Activated T-helper 1 cell treated with anti-CD3 and anti-CD28 coated beads, Interleukin-12 subunit alpha, Interleukin-12 subunit beta, Interleukin-2, Interleukin-4 antibody, amounts not matched to agents 30 ng/mL and 10 ng/mL and 1 ng/mL, durations not matched to agents 14 hours and 24 hours and 36 hours (primary cell): Measurements from ENCODE around the gene ZNF799. TPM values are rescaled to one million over a fixed set of nuclear protein-coding genes. Genes with fewer than 3 reads are reported as not detected.
"Not testable (repeated sequence)": the region's sequence is repeated elsewhere in the genome, so short reads cannot be mapped to it uniquely, and the experiment has no call there.

ENCODE experiments used
- DNase-seq: peaks from one replicate; pipeline ENCODE4 v3.0.0; 2021; ENCODE audit warnings: low spot score
- H3K27ac Mint-ChIP-seq: one replicate; pipeline ENCODE4 v1.8.0; 2021; ENCODE audit warnings: mild to moderate bottlenecking, mixed read lengths
- H3K27me3 Mint-ChIP-seq: one replicate; pipeline ENCODE4 v1.8.0; 2022; ENCODE audit warnings: mild to moderate bottlenecking, moderate library complexity, mixed read lengths; ENCODE audit not compliant: insufficient read depth
- H3K36me3 Mint-ChIP-seq: one replicate; pipeline ENCODE4 v1.8.0; 2021; ENCODE audit warnings: low read depth, mixed read lengths
- H3K4me1 Mint-ChIP-seq: one replicate; pipeline ENCODE4 v1.8.0; 2021; ENCODE audit warnings: low read depth, mixed read lengths
- H3K4me3 Mint-ChIP-seq: one replicate; pipeline ENCODE4 v1.8.0; 2021; ENCODE audit warnings: mild to moderate bottlenecking, moderate library complexity, mixed read lengths
- H3K9me3 Mint-ChIP-seq: one replicate; pipeline ENCODE4 v1.8.0; 2021; ENCODE audit warnings: mixed read lengths
- intact Hi-C: fragments of 100-400 bp; cut with micrococcal nuclease; formaldehyde crosslinking; loops from one replicate; pipeline ENCODE4 v1.15.1; 2024
- total RNA-seq: library from RNA; stranded (reverse); gene quantifications from 2 replicates; pipeline ENCODE4 v1.2.3, GENCODE V29; 2022

The ZNF799 gene
- 3.1 TPM in 2 replicates for total RNA-seq

DNA sequence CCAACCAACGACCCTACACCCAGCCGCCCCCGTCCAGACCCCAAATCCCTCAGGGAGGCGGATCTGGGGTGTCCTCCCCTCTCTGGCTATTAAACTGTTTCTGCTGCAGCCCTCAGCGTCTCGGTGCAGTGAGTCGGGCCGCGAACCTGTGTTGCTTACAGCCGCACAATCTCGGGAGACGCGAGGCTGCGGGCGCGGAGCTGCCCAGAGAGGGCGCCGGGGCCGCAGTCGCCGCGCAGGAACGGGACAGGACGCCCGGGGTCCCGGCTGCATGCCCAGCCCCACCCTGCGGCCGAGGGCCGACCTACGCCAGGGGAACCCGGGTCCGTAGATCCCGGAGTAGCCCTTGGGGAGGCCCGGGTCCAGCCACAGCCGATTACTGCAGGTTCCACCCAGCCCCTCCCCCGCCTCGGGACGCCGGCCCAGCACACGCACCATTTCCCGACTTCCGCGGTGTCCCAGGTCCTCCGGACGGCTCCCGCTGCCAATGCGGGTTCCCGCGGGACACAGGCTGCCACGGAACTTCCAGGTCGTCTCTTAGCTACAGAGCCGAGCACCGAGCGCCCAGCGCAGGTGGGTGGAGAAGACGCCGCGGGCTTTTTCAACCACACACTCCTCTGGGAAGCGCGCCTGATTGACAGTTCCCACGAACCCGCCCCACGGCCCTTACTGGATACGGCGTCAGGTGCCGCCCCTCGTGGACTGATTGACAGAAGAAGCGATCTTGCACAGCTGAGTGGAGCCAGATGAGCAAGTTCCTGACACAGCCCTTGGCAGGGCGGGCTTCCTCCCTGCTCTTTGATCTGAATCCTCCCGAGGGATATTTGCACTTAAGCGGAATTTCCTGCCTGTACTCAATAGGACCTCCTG, at the start of gene ZNF799:
TSS of gene ZNF799 (minus strand) at position 639 of the 870 bp plus-strand sequence. CDS start at position 438, 201 bp downstream.
- H3K27ac Mint-ChIP-seq = peak within 1 kb of the TSS; percentile 68
- H3K4me3 Mint-ChIP-seq = peak within 1 kb of the TSS; percentile 93
- H3K9me3 Mint-ChIP-seq = peaks cover 45% of the 10 kb centered on the region
- peak; percentile 81 for DNase-seq
- intact Hi-C loops = loop anchor here (1.0 to 2.0 kb wide), 6 partner anchors 36 to 238 kb away; partner anchors contain the start of genes ZNF136, ZNF44, ZNF442 and ZNF443
- no peaks in the 10 kb centered on the region for H3K27me3 Mint-ChIP-seq
- H3K36me3 Mint-ChIP-seq = peaks cover 7% of the 10 kb centered on the region
- H3K4me1 Mint-ChIP-seq = peaks cover 24% of the 10 kb centered on the region

- Mint-ChIP-seq H3K27ac (no peak overlapping the region), H3K4me1 (no peaks in the 10 kb centered on the region), H3K4me3 (no peak overlapping the region), H3K36me3 (no peaks in the 10 kb centered on the region), H3K27me3 (no peaks in the 10 kb centered on the region), H3K9me3 (peaks cover 52% of the 10 kb centered on the region)
- no peak for DNase-seq
- intact Hi-C loops = no loop called here
Observed at GRCh38 chr19:12450844-12451243, 49.8 kb upstream of the ZNF799 start.

DNA sequence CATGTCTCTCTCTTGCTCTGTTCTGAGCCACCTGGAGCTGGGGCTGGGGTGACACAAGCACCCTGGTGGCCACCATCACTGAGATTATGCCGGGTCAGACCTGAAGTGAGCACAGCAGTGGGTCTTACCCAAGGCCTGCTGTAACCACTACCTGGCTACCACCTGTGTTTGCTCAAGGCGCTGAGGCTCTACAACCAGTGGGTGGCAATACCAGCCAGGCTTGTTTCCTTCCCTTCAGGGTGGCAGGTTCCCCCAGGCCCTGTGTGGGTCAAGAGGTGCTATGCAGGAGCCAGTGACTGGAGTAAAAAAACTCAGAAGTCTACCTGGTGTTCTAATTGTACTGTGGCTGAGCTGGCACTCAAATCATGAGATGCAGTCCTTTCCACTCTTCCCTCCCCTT, 47.7 kb upstream of the ZNF799 start:
- Mint-ChIP-seq H3K36me3 (no peaks in the 10 kb centered on the region), H3K4me3 (no peak overlapping the region), H3K27me3 (no peaks in the 10 kb centered on the region), H3K4me1 (no peaks in the 10 kb centered on the region), H3K27ac (no peak overlapping the region), H3K9me3 (peaks cover 48% of the 10 kb centered on the region)
- DNase-seq = no peak
- intact Hi-C loops = no loop called here

DNA sequence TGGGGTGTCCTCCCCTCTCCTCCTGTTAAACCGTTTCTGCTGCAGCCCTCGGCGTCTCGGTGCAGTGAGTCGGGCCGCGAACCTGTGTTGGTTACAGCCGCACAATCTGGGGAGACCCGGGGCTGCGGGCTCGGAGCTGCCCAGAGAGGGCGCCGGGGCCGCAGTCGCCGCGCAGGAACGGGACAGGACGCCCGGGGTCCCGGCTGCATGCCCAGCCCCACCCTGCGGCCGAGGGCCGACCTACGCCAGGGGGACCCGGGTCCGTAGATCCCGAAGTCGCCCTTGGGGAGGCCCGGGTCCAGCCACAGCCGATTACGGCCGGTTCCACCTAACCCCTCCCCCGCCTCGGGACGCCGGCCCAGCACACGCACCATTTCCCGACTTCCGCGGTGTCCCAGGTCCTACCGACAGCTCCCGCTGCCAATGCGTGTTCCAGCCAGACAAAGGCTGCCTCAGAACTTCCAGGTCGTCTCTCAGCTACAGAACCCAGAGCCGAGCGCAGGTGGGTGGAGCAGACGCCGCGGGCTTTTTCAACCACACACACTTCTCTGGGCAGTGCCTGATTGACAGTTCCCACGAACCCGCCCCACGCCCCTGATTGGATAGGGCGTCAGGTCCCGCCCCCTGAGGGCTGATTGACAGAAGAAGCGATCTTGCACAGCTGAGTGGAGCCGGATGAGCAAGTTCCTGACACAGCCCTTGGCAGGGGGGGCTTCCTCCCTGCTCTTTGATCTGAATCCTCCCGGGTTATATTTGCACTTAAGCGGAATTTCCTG, 39.7 kb upstream of the ZNF799 start, which contains the start of gene ZNF443:
TSS of gene ZNF443 (minus strand) at position 481 of the 776 bp plus-strand sequence. CDS start at position 374, 107 bp downstream.
- Mint-ChIP-seq H3K4me1 (no peaks in the 10 kb centered on the region), H3K36me3 (peaks cover 5% of the 10 kb centered on the region), H3K27me3 (no peaks in the 10 kb centered on the region), H3K9me3 (peaks cover 36% of the 10 kb centered on the region), H3K27ac (peak within 1 kb of the TSS; percentile 95), H3K4me3 (peak within 1 kb of the TSS; percentile 100)
- peak; percentile 98 for DNase-seq
- intact Hi-C loops = loop anchor here (1.0 to 5.0 kb wide), 10 partner anchors 39 to 703 kb away; partner anchors contain the start of genes MAN2B1, WDR83, ZNF20 and ZNF44

DNA sequence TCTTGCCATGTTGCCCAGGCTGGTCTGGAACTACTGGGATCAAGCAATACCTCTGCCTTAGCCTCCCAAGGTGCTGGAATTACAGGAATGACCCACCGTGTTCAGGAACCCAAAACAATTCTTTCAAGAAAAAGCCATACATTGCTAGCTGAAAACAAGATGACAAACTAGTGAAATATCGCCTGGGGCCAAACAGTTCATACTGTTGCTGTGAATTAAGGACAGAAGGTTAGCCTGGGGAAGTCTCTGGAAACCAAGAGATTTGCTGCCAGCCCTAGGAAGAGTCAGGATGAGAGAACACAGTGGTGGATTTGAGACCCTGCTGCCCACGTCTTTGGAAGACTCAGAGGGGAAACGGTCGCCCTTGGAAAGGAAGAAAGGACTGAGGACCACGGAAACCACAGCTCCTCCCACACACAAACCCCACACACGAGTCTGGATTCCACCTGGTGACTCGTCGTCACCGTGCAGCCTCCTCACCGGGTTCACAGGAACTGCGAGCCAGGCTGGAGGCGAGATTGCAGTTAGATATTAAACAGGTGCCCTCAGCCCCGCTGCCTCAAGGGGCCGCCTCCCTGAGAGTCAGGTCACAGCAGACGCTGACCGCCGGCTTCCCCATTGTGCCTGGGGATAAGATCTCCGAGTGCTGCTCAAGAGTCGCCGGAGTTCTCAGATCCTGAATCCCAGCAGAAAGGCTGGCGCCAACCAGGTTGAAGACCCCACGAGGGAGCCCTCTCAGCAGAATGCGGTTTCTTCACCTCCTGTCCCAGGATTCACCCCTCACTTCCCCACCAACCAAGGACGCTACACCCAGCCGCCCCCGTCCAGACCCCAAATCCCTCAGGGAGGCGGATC, 38.8 kb upstream of the ZNF799 start:
- not testable (repeated sequence) for H3K27me3 Mint-ChIP-seq, H3K36me3 Mint-ChIP-seq, H3K4me1 Mint-ChIP-seq
- intact Hi-C loops = loop anchor here (2.0 to 5.0 kb wide), 3 partner anchors 55 to 703 kb away; partner anchors contain the start of genes MAN2B1, WDR83 and ZNF823
- Mint-ChIP-seq H3K9me3 (peaks cover 40% of the 10 kb centered on the region), H3K4me3 (peak overlapping the region; percentile 87), H3K27ac (peak overlapping the region; percentile 67)
- DNase-seq = peak; percentile 28

GRCh38 chr19:12430726-12431299, 29.7 kb upstream of the ZNF799 start:
- DNase-seq, H3K27ac Mint-ChIP-seq, H3K4me1 Mint-ChIP-seq, H3K27me3 Mint-ChIP-seq, H3K4me3 Mint-ChIP-seq, intact Hi-C loops: not testable (repeated sequence)
- H3K36me3 Mint-ChIP-seq = peaks cover 45% of the 10 kb centered on the region
- peaks cover 74% of the 10 kb centered on the region for H3K9me3 Mint-ChIP-seq

DNA sequence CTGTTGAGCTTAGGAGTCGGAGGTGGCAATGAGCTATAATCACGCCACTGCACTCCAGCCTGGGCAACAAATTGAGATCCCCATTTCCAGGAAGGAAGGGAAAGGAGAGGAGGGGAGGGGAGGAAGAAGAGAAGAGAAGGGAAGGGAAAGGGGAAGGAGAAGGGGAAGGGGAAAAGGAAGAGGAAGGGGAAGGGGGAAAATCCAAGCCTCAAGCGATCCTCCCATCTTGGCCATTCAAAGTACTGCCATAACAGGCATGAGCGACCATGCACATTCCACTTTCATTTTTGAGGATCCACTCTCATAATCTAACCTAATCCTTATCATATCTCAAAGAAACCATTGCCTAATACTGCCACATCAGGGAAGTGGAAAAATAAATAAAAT, 24.8 kb upstream of the ZNF799 start:
- intact Hi-C loops = no loop called here
- H3K4me3 Mint-ChIP-seq = no peak overlapping the region
- H3K27ac Mint-ChIP-seq = no peak overlapping the region
- H3K9me3 Mint-ChIP-seq = peaks cover 58% of the 10 kb centered on the region
- no peaks in the 10 kb centered on the region for H3K27me3 Mint-ChIP-seq
- peaks cover 26% of the 10 kb centered on the region for H3K36me3 Mint-ChIP-seq
- no peak for DNase-seq
- H3K4me1 Mint-ChIP-seq = no peaks in the 10 kb centered on the region

GRCh38 chr19:12425236-12425887, 24.3 kb upstream of the ZNF799 start:
- no peak for DNase-seq
- no peak overlapping the region for H3K4me3 Mint-ChIP-seq
- H3K9me3 Mint-ChIP-seq = peaks cover 54% of the 10 kb centered on the region
- intact Hi-C loops = no loop called here
- peaks cover 21% of the 10 kb centered on the region for H3K36me3 Mint-ChIP-seq
- no peak overlapping the region for H3K27ac Mint-ChIP-seq
- no peaks in the 10 kb centered on the region for H3K4me1 Mint-ChIP-seq
- no peaks in the 10 kb centered on the region for H3K27me3 Mint-ChIP-seq

DNA sequence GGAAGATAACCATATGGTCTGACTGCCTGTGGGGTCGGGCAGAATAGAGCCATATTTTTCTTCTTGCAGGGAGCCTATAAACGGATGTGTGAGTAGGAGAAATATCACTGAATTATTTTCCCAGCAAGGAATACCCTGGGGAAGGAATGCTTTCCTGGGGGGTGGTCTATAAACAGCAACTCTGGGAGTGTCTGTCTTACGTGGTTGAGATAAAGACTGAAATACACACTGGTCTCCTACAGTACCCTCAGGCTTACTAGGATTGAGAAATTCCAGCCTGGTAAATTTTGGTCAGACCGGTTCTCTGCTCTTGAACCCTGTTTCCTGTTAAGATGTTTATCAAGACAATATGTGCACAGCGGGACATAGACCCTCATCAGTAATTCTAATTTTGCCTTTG, 16.2 kb upstream of the ZNF799 start:
- H3K27ac Mint-ChIP-seq, H3K36me3 Mint-ChIP-seq, intact Hi-C loops: not testable (repeated sequence)

GRCh38 chr19:12411893-12412292, 10.8 kb upstream of the ZNF799 start:
- Mint-ChIP-seq H3K27me3 (no peaks in the 10 kb centered on the region), H3K36me3 (no peaks in the 10 kb centered on the region), H3K9me3 (peaks cover 58% of the 10 kb centered on the region), H3K27ac (no peak overlapping the region), H3K4me1 (no peaks in the 10 kb centered on the region), H3K4me3 (no peak overlapping the region)
- no peak for DNase-seq
- intact Hi-C loops = no loop called here

More for the DNA sequence above, 16.2 kb upstream of the ZNF799 start:
- peaks cover 57% of the 10 kb centered on the region for H3K9me3 Mint-ChIP-seq
- H3K4me1 Mint-ChIP-seq, DNase-seq, H3K27me3 Mint-ChIP-seq, H3K4me3 Mint-ChIP-seq: not testable (repeated sequence)

GRCh38 chr19:12399901-12400632, 1.0 kb downstream of the ZNF799 start:
- Mint-ChIP-seq H3K4me3 (peak overlapping the region; percentile 84), H3K9me3 (peaks cover 45% of the 10 kb centered on the region), H3K27ac (peak overlapping the region; percentile 65), H3K4me1 (peaks cover 24% of the 10 kb centered on the region)
- intact Hi-C loops = loop anchor here (2.0 kb wide), 2 partner anchors 151 to 237 kb away; partner anchors contain the start of genes ZNF136 and ZNF564
- H3K36me3 Mint-ChIP-seq, DNase-seq, H3K27me3 Mint-ChIP-seq: not testable (repeated sequence)
